OCI-LY1 (cell line): Measurements from ENCODE around the gene PPP2R1B.

Experiments
- EZH2 ChIP-seq: fragments of 200-600 bp; sonication (generic), shearing (Covaris generic); IDR thresholded peaks from 2 replicates; pipeline ENCODE4 v1.8.0; 2017; ENCODE audit warnings: borderline replicate concordance, mixed run types, mild to moderate bottlenecking, antibody characterized with exemption, low read length, moderate library complexity, mixed read lengths
- TF ChIP-seq, protein P1 (sequence below): fragments of 200-600 bp; sonication (generic), shearing (Covaris generic); IDR thresholded peaks from 2 replicates; pipeline ENCODE4 v1.5.1; 2017; ENCODE audit warnings: mild to moderate bottlenecking, antibody characterized with exemption, low read length, moderate library complexity, mixed read lengths

DNA sequence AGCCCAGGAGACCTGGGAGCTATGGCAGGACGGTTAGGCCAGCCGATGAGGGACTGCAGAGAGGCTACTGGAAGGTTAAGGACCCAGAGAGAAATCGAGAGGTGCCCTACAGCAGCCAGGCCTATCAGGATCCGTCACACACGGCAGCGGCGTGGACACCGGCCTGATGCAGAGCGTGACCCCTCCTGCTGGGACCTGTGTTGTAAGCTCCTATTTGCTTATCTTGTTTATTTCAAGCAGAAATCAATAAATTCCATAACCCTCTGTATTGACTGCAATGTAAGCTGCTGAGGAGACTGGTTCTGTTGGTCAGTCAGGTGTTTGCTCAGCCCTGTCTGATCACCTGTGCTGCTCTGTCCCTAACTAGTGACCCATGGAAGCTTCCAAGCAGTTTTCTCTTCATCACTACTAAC lies 39.9 kb downstream of the PPP2R1B start:
- TF ChIP-seq, protein P1, sequence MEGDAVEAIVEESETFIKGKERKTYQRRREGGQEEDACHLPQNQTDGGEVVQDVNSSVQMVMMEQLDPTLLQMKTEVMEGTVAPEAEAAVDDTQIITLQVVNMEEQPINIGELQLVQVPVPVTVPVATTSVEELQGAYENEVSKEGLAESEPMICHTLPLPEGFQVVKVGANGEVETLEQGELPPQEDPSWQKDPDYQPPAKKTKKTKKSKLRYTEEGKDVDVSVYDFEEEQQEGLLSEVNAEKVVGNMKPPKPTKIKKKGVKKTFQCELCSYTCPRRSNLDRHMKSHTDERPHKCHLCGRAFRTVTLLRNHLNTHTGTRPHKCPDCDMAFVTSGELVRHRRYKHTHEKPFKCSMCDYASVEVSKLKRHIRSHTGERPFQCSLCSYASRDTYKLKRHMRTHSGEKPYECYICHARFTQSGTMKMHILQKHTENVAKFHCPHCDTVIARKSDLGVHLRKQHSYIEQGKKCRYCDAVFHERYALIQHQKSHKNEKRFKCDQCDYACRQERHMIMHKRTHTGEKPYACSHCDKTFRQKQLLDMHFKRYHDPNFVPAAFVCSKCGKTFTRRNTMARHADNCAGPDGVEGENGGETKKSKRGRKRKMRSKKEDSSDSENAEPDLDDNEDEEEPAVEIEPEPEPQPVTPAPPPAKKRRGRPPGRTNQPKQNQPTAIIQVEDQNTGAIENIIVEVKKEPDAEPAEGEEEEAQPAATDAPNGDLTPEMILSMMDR, result no peak
- TF ChIP-seq EZH2, result no peak
